HG02981 (cell line): ENCODE data around the gene PCNX4.

Experiments used
- ATAC-seq: cut with Tn5 transposase; IDR thresholded peaks from one replicate; pipeline ENCODE4 v1.9.1; 2021; ENCODE audit warnings: mild to moderate bottlenecking, moderate library complexity; ENCODE audit not compliant: unreplicated experiment

PCNX4 gene

DNA sequence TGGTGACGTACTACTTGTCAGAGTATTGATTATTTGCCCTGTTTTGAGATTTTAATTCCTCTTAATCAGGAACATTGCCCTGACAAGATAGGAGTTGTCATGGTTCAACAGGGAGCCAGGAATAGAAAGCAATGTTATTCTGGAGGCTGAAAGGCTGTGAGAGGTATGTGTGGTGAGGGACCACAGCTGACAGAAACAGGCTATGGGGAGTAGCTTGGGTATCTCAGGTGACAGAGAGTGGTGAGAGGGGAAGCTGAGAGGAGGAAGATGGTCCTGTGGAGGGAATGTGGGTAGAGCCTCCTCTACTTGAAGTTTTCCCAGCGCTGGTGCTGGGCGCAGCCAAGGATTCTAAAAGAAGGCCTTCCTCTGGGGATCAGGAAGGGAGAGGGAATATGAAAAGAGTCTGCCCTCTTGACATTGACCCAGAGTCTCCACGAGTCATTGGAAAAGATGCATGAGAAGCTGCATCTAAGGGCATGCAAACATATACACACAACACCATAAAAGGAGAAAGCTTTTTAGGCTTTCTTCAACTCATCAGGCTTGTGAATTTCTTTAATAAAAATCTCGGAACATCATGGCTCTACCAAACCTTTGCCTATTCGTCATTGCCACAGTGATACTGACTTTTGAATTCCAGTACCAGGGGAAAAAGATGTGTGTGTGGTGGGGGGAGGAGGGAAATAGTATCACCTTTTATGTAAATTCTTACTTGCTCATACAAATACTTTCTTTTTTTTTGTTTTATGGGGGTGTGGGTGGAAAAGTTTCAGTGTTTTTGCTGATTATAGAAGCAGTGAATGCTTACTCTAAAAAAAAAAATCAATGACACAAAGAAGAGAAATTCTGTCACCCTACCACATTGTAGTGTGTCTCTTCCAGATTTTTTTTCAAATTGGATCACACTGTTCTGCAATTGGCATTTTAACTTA lies 113.4 kb downstream of the PCNX4 start:
- peak; percentile 51 for ATAC-seq

DNA sequence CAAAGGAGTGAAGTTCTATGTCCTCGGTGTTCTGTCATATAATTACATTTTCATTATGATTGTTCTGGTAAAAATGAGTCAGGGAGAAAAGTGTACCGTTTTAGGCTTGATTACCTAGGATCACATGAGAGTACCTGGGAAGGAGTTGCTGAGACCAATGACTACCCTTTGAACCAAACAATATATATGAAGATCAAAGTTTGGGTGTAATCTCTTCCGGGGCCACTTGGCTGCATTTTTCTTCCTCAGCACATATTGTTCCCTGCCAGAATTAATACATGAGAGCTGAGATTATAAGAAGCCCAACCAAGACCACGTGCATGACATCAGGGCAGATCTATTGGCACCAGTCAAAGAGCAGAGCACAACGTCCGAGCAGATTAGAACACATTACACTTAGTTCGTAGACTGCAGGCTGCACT lies 114.5 kb downstream of the PCNX4 start:
- no peak for ATAC-seq

DNA sequence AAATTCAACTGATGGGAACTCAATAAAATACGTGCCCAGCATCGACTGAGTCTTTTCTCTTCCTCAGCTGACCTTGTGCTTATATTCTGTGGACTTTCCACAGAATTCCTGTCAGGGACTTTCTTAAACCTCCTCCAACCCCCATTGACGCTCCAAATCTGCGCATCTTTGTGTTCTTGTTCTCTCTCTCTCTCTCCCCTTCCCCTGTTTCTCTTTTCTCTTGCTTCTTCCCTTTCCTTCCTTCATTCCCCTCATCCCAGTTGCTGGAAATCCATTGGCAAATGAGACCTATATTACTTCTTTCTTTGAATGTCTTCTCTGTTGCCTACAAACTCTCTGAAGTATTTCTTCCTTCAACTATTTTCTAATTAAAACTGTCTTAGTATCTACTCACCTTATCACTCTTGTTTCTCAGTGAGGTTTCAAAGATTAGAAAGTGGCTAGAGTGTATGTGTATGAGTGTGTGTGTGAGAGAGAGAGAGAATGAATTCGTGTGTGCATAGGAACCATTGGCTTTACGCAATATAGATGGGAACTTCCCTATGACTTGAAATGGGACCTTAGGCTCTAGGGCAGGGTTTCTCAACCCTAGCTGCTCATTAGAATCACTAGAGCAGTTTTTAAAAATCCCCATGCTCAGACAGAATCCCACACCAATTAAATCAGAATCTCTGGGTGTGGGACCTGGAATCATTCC lies 115.3 kb downstream of the PCNX4 start:
- ATAC-seq = peak; percentile 30

DNA sequence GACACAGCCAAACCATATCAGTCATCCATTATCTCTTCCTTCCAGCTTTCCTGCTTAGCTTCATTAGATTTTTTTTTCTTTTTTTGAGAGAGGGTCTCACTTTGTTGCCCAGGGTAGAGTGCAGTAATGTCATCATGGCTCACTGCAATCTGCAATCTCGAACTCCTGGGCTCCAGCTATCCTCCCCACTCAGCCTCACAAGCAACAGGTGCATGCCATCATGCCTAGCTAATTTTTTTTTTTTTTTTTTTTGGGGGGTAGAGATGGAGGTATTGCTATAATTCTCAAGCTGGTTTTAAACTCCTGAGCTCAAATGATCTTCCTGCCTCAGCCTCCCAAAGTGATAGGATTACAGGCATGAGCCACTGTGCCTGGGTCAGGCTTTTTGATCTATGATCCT lies 119.0 kb downstream of the PCNX4 start:
- no peak for ATAC-seq

DNA sequence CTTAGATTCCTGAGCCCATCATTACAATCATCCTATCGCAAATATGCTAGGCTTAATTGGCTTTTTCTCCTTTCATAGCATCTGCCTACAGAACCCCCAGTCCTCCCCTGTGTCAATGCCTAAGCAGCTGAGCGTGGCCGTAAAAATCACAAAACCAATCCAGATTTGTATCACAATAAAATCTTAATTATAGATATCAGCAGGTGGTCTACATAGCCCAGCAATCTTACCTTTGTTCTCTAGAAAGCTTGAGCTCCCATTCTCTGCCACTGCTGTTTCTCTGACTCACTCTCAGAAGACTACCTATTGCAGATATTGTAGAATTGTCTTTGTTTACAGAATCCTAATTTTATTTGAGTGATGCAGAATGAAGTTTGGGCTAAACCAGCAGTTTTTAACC lies 119.4 kb downstream of the PCNX4 start:
- ATAC-seq = no peak

DNA sequence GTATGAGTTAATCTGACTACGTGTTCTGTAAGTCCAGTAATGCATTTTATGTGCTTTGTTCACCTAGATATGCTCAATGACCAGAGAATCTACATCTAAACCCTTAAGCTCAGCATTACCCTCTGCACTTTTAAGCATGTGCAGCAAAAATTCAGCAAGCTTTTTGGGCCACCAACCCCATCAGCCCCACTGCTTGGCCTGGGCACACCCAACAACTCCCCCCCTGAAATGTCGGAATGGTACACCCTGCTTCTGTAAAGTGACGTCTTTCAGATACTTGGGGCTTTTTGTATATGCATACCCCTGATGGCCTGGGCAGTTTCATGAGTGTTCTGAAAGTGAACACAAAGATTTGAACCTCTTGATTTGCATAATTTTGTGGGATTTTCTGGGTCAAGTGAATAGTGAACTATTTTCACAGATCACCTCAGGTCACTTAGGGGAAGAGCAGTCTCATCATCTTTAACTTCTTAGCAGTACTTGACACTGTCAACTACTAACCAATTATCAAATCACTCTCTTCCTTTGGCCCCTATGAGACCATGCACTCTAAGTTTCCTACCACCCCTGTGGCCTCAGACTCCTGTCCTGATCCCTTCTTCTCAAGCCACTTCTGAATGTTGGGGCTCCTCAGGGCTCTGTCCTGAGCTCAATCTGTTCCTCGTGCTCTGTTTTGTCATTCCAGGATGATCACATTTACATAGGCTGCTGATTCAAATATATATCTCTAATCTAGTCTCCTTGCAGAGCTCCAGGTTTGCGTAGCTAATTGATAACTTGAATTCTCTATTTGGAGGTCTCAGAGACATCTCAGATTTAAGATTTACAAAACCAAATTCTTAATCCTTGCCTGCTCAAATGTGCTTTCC lies 121.0 kb downstream of the PCNX4 start:
- ATAC-seq = peak; percentile 91

DNA sequence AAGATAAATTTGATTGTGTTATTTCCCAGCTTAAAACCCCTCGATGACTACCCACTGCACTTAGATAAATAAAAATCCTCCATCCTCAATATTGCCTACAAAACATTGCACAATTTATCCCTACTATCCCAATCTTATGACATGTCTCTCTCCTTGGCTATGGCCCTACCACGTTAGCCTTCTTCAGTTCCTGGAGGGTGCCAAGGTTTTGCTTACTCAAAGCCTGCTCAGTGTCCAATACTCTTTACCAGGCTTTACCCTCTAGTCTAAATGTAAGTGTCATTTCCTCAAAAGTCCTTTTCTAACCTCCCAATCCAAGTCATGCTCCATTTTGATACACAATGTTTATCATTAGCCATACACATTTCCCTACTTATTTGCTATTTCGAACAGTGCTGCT lies 122.3 kb downstream of the PCNX4 start:
- ATAC-seq = no peak

DNA sequence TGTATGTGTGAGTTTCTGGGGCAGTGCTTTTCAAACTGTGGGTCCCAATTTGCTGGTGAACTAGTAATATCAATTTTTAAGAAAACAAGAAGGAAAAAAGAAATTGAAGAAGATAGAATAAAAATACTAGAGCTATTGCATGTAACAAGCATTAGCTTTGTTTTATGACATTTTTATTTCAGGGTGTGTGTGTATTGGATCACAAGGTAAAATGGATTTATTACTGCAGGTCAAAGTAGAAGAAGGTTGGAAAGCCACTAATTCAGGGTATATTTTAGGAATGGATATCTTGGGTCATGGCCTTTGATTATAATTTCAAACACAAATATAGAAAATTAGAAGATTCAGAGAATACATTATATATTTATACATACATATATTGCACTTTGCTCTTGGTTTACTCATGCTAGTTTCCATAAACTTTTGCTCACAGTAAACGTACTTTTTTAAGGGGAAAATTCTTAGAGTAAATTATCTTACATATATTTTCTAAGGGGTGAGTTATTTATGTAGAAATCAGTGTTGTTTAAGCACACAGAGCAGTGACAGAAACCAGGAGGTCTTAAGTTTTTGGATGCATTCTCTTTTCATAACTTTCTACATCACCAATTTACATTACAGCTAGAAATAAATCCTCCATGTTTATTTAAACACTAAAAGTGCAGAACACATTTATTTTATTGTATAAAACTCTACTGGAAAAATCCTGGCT lies 122.8 kb downstream of the PCNX4 start:
- no peak for ATAC-seq

DNA sequence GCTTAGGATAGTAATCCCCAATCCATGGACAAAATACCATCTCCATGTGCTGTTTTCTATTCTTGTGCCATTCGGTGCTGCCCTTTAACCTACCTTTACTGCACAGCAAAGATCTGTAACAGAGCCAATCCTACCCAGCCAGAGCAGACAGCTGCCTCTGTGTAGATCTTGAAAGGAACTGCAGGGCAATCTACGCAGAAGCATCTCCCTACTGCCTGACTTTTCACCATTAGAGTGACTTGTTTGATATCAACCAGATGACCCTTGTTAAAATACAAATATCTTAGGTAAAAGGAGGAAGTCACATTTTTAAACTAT lies 123.4 kb downstream of the PCNX4 start:
- ATAC-seq = no peak

DNA sequence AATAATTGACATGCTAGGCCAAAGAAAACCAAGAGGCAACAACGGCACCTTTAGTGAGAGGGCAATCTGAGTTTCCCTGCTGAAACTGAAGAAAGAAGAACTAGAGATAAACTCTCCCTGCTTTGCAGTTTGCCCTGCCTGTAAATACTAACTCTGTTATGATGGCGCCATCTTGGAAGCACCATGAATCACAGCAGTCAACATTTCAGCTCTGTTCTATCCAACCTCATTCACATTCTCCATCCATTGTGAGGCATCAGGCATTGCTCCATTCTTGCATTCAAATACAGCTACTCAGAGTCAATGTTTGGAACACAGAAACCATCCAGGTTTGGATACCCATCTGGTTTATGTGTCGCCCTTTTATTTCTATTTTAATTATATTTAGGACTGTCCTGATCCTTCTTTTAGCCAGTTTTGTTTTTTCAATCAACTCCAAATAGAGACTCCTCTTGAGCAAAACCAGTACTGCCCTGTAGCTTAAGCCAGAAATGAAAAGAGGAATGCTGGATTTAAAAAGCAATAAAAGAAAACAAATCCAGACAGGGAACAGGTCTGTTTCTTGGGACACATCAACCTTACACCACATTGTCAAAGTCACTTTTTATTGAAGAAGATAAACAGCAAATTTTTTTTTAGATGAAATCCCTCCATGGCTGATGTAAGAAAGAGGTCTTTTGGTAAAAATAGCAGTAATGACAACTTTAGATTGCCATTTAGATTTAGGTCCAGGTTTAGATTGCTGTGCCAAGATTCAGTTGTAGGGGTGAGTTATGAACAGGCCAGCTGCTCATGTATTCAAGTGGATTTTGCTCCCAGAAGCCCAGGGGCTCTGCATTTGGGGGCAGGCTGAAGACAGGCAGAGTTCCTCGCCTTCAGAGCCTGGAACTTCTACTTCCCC lies 124.0 kb downstream of the PCNX4 start:
- ATAC-seq = no peak

DNA sequence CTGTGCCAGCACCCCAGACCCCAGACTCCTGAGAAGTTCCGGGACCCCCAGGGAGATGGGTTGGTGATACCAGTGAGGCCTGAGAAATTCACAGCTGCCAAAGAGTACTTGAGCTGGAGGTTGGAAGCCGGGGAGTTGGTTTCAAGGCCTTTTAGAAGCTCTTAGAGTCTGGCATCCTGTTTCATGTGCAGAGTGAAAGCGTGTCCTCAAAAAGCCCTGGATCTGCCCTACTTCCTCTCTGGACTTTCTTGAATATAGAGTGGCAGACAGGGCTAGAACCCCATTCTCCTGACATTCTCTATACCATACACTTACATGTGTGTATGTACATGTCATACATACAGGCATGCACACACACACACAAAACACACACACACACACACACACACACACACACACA lies 126.0 kb downstream of the PCNX4 start:
- no peak for ATAC-seq
